ENCODE data around the gene EIF2B4. TPM values are rescaled to one million over a fixed set of nuclear protein-coding genes. Genes with fewer than 3 reads are reported as not detected.

EIF2B4 gene
- total and polyA plus RNA-seq, 9 of the 15 experiments (the other 6 are each of a cell fraction or from before 2014, with no cell fraction given) = 29.7 to 80.3 (median 58.9) TPM

DNA sequence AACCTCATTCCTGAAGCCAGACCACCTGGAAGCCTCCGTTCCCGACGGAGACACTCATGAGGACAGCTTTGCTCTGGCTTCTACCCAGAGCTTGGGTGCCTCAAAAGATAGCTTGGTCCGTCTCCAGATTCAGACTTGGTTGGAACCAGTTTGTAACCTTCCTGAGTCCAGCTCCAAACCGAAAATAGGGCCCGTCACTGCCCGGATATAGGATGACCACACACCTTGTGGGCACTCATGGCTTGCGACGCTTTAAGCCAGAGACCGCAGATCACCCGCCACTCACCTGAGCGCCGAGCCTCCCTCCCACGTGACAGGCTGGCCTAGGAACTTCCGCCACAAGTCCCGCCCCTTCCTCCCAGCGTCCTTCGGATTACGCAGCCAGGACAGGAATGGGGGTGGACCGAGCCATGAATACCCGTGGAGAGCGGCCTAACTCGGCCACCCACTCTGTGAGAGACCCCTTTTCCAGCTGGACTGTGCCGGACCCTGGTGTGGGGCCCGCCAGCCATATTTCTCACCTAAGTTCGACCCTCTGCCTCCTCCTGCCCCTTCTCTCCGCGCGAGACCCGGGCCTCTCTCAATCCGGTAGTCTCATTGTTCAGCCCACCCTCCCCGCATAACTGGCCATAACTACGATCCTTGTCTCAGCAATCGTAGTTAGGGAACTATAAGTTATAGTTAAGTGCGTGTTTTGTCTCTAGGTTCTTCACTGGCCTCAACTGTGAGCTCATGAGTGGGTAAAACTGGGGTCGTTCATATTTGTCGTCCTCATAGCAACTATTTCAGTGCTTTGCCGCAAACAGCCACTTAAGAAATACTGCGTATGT is 47.2 kb downstream of the EIF2B4 start, which contains the start of gene MPV17:
MPV17 (minus strand) TSS at position 332 of the 830 bp plus-strand sequence. CDS start 580 bp downstream, outside the sequence.
- WGBS (ENCODE audit: insufficient coverage, low coverage, missing lambda C conversion rate) = under 1% methylated on average over 39 of the region's 39 CpGs
- CTCF ChIA-PET (ENCODE audit: low intra/inter-chr PET ratio) = interaction anchor here (0.8 kb wide), 1 partner anchor 33 kb away, joined by 3 read pairs; no protein-coding TSS in a partner anchor
- H3K79me2 ChIP-seq (ENCODE audit: control insufficient read depth, insufficient read depth, low read length) = peaks cover 32% of the 10 kb centered on the region
- H3K4me1 ChIP-seq (replicated peaks in 1 of 2; ENCODE audit: control insufficient read depth in 2 of 2, insufficient read depth in 2 of 2, low read length in 2 of 2) = peaks cover 8 to 21% of the 10 kb centered on the region in 2 experiments; a peak in 4 of 5 replicates
- peak within 1 kb of the TSS; percentile 96 for H3K4me2 ChIP-seq (ENCODE audit: insufficient read depth, low read length)
- H2AFZ ChIP-seq (ENCODE audit: low read depth, low read length) = peak within 1 kb of the TSS; percentile 84
- no peaks in the 10 kb centered on the region for H3K9me3 ChIP-seq (replicated peaks; ENCODE audit: control insufficient read depth, insufficient read depth, low read depth, low read length)
- FAIRE-seq (peak; percentile 92), DNase-seq (ENCODE audit: extremely low read depth in 1 of 4, low spot score in 3 of 4) (peak; percentile 96), ATAC-seq (peak; percentile 95)
- no peaks in the 10 kb centered on the region for H4K20me1 ChIP-seq (replicated peaks; ENCODE audit: control insufficient read depth, insufficient read depth, low read length)
- peak within 1 kb of the TSS; percentile 98 for H3K27ac ChIP-seq (ENCODE audit: extremely low read depth, low read depth, low read length)
- POLR2A ChIA-PET = interaction anchor here (0.6 to 4.1 kb wide), 15 partner anchors 8 to 360 kb away, joined by 3 to 22 read pairs (median 4); partner anchors contain the start of gene GTF3C2
- TSS peak; percentile 96 for BruUV-seq (replicated peaks)
- intact Hi-C loops (cut with micrococcal nuclease) (loop anchor here (1.0 kb wide), 2 partner anchors 33 to 47 kb away; partner anchors contain the start of genes EIF2B4, GTF3C2 and SNX17), in situ Hi-C loops (cut with MboI) (no loop called here)
- H3K9ac ChIP-seq (ENCODE audit: insufficient read depth in 1 of 2, low read depth in 2 of 2, low read length in 2 of 2) = peak within 1 kb of the TSS; percentile 97 to 99
- peaks cover 29% of the 10 kb centered on the region; the same call in 2 of the 3 replicates for H3K36me3 ChIP-seq (ENCODE audit: control insufficient read depth, insufficient read depth, low read length)
- peak within 1 kb of the TSS; percentile 71 for H3K4me3 ChIP-seq
- no peaks in the 10 kb centered on the region for H3K27me3 ChIP-seq (ENCODE audit: control insufficient read depth in 2 of 2, insufficient read depth in 2 of 2, low read length in 2 of 2)
- no peaks in the 10 kb centered on the region for H3K9me1 ChIP-seq (ENCODE audit: control insufficient read depth, insufficient read depth, low read length)
- TF ChIP-seq GTF2A2 (tag; IDR thresholded peaks at IDR 0.05) (no peak), SUPT5H (IDR thresholded peaks at IDR 0.05) (peak; percentile 98), RBFOX2 (IDR thresholded peaks at IDR 0.05; ENCODE audit: low read depth, low read length) (peak; percentile 92), STAT5B (CRISPR knock-in tag; IDR thresholded peaks at IDR 0.05) (no peak), IRF2 (CRISPR knock-in tag; IDR thresholded peaks at IDR 0.05) (no peak)
- TF ChIP-seq, protein P1, sequence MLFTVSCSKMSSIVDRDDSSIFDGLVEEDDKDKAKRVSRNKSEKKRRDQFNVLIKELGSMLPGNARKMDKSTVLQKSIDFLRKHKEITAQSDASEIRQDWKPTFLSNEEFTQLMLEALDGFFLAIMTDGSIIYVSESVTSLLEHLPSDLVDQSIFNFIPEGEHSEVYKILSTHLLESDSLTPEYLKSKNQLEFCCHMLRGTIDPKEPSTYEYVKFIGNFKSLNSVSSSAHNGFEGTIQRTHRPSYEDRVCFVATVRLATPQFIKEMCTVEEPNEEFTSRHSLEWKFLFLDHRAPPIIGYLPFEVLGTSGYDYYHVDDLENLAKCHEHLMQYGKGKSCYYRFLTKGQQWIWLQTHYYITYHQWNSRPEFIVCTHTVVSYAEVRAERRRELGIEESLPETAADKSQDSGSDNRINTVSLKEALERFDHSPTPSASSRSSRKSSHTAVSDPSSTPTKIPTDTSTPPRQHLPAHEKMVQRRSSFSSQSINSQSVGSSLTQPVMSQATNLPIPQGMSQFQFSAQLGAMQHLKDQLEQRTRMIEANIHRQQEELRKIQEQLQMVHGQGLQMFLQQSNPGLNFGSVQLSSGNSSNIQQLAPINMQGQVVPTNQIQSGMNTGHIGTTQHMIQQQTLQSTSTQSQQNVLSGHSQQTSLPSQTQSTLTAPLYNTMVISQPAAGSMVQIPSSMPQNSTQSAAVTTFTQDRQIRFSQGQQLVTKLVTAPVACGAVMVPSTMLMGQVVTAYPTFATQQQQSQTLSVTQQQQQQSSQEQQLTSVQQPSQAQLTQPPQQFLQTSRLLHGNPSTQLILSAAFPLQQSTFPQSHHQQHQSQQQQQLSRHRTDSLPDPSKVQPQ (CRISPR knock-in tag; IDR thresholded peaks at IDR 0.05; ENCODE audit: borderline replicate concordance) = no peak
- TF ChIP-seq, protein P2, sequence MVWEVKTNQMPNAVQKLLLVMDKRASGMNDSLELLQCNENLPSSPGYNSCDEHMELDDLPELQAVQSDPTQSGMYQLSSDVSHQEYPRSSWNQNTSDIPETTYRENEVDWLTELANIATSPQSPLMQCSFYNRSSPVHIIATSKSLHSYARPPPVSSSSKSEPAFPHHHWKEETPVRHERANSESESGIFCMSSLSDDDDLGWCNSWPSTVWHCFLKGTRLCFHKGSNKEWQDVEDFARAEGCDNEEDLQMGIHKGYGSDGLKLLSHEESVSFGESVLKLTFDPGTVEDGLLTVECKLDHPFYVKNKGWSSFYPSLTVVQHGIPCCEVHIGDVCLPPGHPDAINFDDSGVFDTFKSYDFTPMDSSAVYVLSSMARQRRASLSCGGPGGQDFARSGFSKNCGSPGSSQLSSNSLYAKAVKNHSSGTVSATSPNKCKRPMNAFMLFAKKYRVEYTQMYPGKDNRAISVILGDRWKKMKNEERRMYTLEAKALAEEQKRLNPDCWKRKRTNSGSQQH (CRISPR knock-in tag; IDR thresholded peaks at IDR 0.05) = peak; percentile 13; the same call in 1 of the 2 replicates
- TF ChIP-seq, protein P3, sequence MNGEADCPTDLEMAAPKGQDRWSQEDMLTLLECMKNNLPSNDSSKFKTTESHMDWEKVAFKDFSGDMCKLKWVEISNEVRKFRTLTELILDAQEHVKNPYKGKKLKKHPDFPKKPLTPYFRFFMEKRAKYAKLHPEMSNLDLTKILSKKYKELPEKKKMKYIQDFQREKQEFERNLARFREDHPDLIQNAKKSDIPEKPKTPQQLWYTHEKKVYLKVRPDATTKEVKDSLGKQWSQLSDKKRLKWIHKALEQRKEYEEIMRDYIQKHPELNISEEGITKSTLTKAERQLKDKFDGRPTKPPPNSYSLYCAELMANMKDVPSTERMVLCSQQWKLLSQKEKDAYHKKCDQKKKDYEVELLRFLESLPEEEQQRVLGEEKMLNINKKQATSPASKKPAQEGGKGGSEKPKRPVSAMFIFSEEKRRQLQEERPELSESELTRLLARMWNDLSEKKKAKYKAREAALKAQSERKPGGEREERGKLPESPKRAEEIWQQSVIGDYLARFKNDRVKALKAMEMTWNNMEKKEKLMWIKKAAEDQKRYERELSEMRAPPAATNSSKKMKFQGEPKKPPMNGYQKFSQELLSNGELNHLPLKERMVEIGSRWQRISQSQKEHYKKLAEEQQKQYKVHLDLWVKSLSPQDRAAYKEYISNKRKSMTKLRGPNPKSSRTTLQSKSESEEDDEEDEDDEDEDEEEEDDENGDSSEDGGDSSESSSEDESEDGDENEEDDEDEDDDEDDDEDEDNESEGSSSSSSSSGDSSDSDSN (IDR thresholded peaks at IDR 0.05; ENCODE audit: borderline replicate concordance in 1 of 2, low read depth in 2 of 2, low read length in 2 of 2) = no peak
- TF ChIP-seq, protein P4, sequence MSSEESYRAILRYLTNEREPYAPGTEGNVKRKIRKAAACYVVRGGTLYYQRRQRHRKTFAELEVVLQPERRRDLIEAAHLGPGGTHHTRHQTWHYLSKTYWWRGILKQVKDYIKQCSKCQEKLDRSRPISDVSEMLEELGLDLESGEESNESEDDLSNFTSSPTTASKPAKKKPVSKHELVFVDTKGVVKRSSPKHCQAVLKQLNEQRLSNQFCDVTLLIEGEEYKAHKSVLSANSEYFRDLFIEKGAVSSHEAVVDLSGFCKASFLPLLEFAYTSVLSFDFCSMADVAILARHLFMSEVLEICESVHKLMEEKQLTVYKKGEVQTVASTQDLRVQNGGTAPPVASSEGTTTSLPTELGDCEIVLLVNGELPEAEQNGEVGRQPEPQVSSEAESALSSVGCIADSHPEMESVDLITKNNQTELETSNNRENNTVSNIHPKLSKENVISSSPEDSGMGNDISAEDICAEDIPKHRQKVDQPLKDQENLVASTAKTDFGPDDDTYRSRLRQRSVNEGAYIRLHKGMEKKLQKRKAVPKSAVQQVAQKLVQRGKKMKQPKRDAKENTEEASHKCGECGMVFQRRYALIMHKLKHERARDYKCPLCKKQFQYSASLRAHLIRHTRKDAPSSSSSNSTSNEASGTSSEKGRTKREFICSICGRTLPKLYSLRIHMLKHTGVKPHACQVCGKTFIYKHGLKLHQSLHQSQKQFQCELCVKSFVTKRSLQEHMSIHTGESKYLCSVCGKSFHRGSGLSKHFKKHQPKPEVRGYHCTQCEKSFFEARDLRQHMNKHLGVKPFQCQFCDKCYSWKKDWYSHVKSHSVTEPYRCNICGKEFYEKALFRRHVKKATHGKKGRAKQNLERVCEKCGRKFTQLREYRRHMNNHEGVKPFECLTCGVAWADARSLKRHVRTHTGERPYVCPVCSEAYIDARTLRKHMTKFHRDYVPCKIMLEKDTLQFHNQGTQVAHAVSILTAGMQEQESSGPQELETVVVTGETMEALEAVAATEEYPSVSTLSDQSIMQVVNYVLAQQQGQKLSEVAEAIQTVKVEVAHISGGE (CRISPR knock-in tag; IDR thresholded peaks at IDR 0.05) = peak in 1 of 3 experiments; percentile 75; a peak in 2 of 6 replicates

Data from K562 (cell line).